HG03565 (cell line): ENCODE results near the gene DENND1A.
"Not testable (repeated sequence)": the region's sequence is repeated elsewhere in the genome, so short reads cannot be mapped to it uniquely, and the experiment has no call there.

ENCODE experiments used
- ATAC-seq: cut with Tn5 transposase; IDR thresholded peaks from one replicate; pipeline ENCODE4 v1.9.1; 2021; ENCODE audit warnings: mild to moderate bottlenecking, moderate library complexity; ENCODE audit not compliant: unreplicated experiment

Gene DENND1A

GRCh38 chr9:123825342-123826060 lies 104.4 kb downstream of the DENND1A start:
- no peak for ATAC-seq

- no peak for ATAC-seq
Measured at GRCh38 chr9:123823194-123823947, 106.6 kb downstream of the DENND1A start.

DNA sequence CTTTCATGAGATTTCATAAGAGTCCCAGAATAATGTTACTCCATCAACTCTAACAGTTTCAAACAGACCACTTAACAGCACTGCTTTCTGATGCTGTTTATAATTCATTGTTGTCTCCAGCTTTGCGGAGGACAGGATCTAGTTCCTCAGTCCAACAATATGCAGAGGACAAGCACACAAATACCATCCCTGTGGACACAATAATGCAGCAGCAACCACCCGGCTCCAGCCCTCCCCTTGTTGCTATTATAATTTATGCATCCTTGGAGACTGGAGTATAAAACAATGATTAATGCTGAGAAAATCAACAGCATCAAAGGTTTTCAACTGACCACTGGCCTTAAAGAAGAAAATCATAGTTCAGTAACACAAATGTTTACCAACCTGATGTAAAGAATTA lies 108.3 kb downstream of the DENND1A start:
- ATAC-seq = no peak

- no peak for ATAC-seq
Measured at GRCh38 chr9:123820139-123820538, 109.8 kb downstream of the DENND1A start.

DNA sequence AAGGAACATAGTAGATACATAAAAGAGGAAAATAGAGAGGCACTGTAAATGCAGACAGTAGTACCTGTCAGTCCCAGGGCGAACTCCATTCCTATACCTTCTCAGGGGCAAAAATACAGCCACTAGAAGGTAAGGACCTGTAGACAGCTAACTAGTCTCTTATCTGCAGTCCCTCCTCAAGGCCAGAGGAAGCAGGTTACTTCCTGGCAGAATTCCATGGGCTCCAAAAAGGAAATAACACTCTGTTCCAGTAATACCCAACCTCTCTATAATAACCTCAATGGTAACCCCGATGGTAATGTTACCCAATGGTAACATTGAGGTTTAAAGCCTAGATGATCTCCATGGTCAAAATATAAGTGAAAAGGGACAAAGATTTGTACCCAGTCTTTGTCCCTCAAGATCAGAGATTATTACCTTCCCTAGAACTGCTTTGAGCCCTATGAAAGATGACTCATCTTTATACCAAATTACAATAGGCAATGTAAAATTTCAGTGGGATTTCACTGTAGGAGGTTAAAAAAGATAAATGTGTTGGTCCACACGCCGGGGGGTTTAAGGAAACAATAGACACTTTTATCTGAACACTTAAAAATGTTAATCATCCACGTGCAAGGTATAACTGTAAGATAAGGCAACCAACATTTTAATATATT lies 113.0 kb downstream of the DENND1A start:
- ATAC-seq = no peak

- not testable (repeated sequence) for ATAC-seq
Measured at GRCh38 chr9:123815856-123816255, 114.1 kb downstream of the DENND1A start.

- ATAC-seq = no peak
Measured at GRCh38 chr9:123814496-123814895, 115.4 kb downstream of the DENND1A start.

- ATAC-seq = no peak
Measured at GRCh38 chr9:123812984-123813383, 116.9 kb downstream of the DENND1A start.

GRCh38 chr9:123807251-123807650 lies 122.7 kb downstream of the DENND1A start:
- no peak for ATAC-seq

- ATAC-seq = no peak
Measured at GRCh38 chr9:123806829-123807228, 123.1 kb downstream of the DENND1A start.

DNA sequence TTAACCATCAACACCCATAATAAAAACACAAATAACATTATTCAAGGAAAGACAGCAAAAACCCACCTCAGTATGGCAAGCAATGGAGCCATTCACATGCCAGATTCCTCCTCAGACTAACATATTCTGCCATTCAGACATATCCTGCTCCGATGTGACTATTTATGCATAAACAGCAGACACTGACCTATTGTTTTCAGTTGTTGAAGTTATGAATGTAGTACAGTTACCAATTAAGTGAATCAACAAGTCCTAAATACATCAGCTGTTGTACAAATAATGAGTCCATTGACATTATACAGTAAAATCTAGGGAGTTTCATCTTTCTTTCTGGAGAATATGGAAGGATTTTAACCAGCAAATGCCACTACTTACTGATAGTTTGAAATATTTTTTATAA lies 131.7 kb downstream of the DENND1A start:
- no peak for ATAC-seq

DNA sequence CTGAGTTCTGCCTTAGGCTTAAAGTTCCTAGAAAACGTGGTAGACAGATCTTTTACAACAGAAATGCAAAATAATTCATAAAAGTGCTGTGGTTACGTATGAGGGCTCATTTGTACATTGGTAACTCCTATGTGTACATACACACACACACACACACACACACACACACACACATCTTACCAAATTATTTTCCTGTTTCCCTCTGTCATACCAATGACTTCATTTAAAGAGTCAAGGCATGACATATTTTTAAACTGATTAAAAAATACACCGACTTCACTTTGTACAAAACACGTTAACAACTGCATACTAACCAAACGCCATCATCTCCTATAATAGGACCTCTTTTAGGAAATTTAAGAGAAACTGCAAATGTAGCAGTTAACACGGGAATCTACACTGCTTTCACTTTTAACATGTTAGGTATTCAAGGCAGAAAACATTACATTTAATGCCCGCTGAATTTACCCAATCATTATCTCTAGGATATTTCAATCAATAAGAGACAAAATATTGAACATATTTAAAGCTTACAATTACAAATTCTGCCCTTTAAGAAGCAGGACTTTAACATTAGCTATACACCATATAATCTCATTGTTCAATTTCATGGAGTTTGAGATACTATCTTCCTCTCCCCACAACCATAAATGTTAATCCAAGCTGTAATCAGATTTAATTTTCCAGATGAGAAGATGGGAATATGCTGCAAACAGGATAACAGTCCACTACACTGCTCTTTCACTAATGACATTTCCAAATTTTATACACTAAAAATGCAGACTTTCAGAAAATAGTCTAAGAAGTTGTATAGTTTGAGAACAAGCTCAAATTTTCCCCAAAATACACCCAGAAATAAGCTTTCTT lies 133.1 kb downstream of the DENND1A start:
- no peak for ATAC-seq

GRCh38 chr9:123796094-123796493 lies 133.8 kb downstream of the DENND1A start:
- no peak for ATAC-seq

DNA sequence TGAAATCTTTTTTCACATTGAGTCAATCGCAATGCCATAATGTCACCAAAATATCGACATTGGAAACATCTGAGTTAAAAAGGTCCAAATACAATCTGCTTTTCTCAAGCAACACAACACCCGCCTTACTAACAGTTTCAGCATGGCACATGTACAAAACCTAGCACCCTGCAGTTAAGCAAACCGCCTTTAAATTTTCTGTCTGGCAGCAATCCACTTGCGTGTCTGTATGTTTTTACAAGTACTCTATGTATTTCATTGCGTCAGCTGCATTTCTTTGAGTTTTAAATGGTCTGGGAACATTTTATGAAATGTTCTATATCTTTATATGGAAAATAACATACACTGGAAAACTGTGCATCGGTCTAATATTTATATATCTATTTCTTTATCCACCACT lies 134.6 kb downstream of the DENND1A start:
- ATAC-seq = no peak

DNA sequence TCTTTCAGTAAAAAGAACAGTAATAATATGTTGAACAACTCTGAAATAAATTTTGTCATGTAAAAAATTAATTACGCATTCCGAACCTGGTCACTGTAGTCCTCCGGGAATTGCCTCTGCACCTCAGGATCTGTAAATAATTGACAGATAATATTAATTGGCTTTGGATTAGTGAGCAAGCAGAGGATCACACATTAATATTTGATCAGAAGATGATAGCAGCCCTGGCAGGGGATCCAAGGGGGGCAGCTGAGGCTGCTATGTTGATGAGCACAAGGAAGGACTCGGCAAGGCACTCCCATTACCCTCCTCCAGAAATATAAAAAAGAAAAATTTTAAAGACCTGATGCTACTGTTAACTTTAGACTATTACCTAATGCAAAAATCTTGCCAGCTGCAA lies 137.4 kb downstream of the DENND1A start:
- ATAC-seq = no peak

DNA sequence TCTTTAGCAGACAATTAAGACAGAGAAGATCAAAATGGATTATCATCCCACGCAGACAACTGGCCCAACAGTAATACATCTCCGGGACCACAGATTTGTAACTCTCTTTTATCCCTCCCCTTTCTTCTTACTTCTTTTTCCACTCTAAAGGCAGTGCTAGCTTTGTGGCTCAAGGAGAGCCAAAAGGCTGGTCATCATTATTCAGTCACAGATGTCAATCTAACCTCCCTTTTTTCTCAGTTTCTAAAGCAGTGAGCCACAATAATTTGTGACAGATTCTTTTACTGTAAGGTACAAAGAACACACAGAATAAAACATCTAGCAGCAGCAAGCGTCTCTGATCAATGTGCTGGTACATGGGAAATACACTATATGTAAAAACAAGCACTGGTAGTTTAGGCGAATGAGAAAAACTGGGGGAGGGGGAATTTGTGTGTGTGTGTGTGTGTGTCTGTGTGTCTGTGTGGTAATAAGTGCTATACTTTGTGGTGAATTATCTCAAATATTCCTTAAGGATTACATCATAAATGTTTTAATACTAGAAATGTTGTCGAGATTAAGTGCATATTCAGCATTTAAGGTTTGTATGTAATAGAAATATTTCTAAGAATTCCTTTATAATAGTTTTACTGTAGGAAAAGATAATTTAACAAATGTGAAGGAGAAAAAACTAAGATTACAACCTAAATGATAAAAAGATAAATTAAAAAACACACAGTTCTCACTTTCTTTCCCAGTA lies 140.2 kb downstream of the DENND1A start:
- no peak for ATAC-seq

GRCh38 chr9:123787416-123787815 lies 142.5 kb downstream of the DENND1A start:
- ATAC-seq = no peak

- no peak for ATAC-seq
Measured at GRCh38 chr9:123784518-123784917, 145.4 kb downstream of the DENND1A start.

DNA sequence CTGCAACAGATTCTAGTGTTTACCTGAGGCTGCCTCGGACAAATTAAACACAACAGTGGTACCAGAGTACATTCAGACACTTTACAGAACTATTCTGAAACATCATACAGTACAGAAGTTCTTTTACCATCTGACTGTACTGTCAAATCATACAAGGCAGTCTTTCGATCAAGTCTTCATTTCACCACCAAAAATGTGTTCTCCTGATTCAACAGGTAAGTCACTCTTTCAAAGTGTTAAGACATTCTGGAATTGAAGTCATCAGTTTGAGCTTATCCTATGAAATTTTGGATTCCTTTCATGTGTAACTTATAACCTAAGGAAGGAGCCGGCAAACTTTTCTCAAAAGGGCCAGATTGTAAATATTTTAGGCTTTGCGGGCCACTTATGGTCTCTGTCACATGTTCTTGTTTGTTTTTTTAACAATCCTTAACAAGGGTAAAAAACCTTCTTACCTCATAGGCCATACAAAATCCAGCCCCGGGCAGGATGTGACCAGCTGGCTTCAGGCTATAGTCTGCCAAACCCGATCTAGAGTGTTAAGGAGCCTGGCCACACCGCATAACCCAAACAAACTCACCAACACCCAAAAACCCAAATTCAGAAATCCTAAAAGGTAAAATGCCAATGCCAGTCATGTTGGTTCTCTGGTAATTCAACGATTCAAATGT lies 151.6 kb downstream of the DENND1A start:
- ATAC-seq = no peak
